H9 (cell line): ENCODE results near the gene AIPL1. TPM values are rescaled to one million over a fixed set of nuclear protein-coding genes. Genes with fewer than 3 reads are reported as not detected.

ENCODE experiments used
- DNase-seq: peaks from one replicate; pipeline ENCODE4 v3.0.0-alpha.2; 2017
- H2AFZ ChIP-seq: one replicate; pipeline ENCODE4 v1.6.1; 2013; ENCODE audit warnings: mild to moderate bottlenecking, low read length, control low read depth, moderate library complexity
- H2AK5ac ChIP-seq: 2 replicates; pipeline ENCODE4 v1.6.1; 2013; ENCODE audit warnings: low read length, control low read depth, mixed read lengths; ENCODE audit not compliant: insufficient read length
- H2BK120ac ChIP-seq: one replicate; pipeline ENCODE4 v1.6.1; 2013; ENCODE audit warnings: low read depth, mild to moderate bottlenecking, low read length, control low read depth, inconsistent platforms; ENCODE audit not compliant: poor library complexity, severe bottlenecking
- H2BK12ac ChIP-seq: 2 replicates; pipeline ENCODE4 v1.6.1; 2013; ENCODE audit warnings: low read length, control low read depth, mixed read lengths, low read depth; ENCODE audit not compliant: insufficient read length
- H2BK15ac ChIP-seq: 2 replicates; pipeline ENCODE4 v1.6.1; 2013; ENCODE audit warnings: low read depth, low read length, control low read depth
- H2BK20ac ChIP-seq: one replicate; pipeline ENCODE4 v1.6.1; 2013; ENCODE audit warnings: low read depth, mild to moderate bottlenecking, low read length, control low read depth, inconsistent platforms; ENCODE audit not compliant: poor library complexity, severe bottlenecking
- H2BK5ac ChIP-seq: 2 replicates; pipeline ENCODE4 v1.6.1; 2013; ENCODE audit warnings: low read length, control low read depth, mixed read lengths; ENCODE audit not compliant: insufficient read length
- H3K14ac ChIP-seq: 2 replicates; pipeline ENCODE4 v1.6.1; 2013; ENCODE audit warnings: low read length, control low read depth; ENCODE audit not compliant: insufficient read depth
- H3K18ac ChIP-seq: 2 replicates; pipeline ENCODE4 v1.6.1; 2013; ENCODE audit warnings: low read depth, mild to moderate bottlenecking, mixed read lengths, low read length, control low read depth; ENCODE audit not compliant: insufficient read length
- H3K23ac ChIP-seq: 2 replicates; pipeline ENCODE4 v1.6.1; 2013; ENCODE audit warnings: low read length, control low read depth, mixed read lengths, low read depth; ENCODE audit not compliant: insufficient read length
- H3K23me2 ChIP-seq: 2 replicates; pipeline ENCODE4 v1.6.1; 2013; ENCODE audit warnings: low read depth, mild to moderate bottlenecking, mixed read lengths, low read length, control low read depth; ENCODE audit not compliant: insufficient read length, poor library complexity, severe bottlenecking
- H3K27ac ChIP-seq: 2 replicates; pipeline ENCODE4 v1.5.1; 2013; ENCODE audit warnings: low read length, control low read depth, mixed read lengths, low read depth; ENCODE audit not compliant: insufficient read length
- H3K27me3 ChIP-seq: 2 replicates; pipeline ENCODE4 v1.6.1; 2013; ENCODE audit warnings: low read length, control low read depth, inconsistent platforms; ENCODE audit not compliant: insufficient read depth
- H3K4ac ChIP-seq: 2 replicates; pipeline ENCODE4 v1.6.1; 2013; ENCODE audit warnings: low read depth, mild to moderate bottlenecking, control low read depth, inconsistent platforms, low read length, moderate library complexity
- H3K4me1 ChIP-seq: 2 replicates; pipeline ENCODE4 v1.6.1; 2013; ENCODE audit warnings: low read length, control low read depth, inconsistent platforms; ENCODE audit not compliant: insufficient read depth
- H3K4me2 ChIP-seq: 2 replicates; pipeline ENCODE4 v1.6.1; 2013; ENCODE audit warnings: low read length, control low read depth, mixed read lengths; ENCODE audit not compliant: insufficient read length, insufficient read depth
- H3K56ac ChIP-seq: 2 replicates; pipeline ENCODE4 v1.6.1; 2013; ENCODE audit warnings: low read depth, mild to moderate bottlenecking, mixed read lengths, low read length, control low read depth; ENCODE audit not compliant: insufficient read length
- H3K79me1 ChIP-seq: 2 replicates; pipeline ENCODE4 v1.6.1; 2013; ENCODE audit warnings: low read depth, mild to moderate bottlenecking, moderate library complexity, low read length, control low read depth, inconsistent platforms; ENCODE audit not compliant: insufficient read depth, poor library complexity, severe bottlenecking
- H3K79me2 ChIP-seq: 2 replicates; pipeline ENCODE4 v1.6.1; 2013; ENCODE audit warnings: low read length, control low read depth, inconsistent platforms; ENCODE audit not compliant: insufficient read depth
- H3K9ac ChIP-seq: 2 replicates; pipeline ENCODE4 v1.6.1; 2013; ENCODE audit warnings: low read length, control low read depth, mixed read lengths; ENCODE audit not compliant: insufficient read length; ENCODE audit errors: extremely low read depth
- H3K9me3 ChIP-seq: one replicate; pipeline ENCODE4 v1.6.1; 2013; ENCODE audit warnings: low read depth, low read length, inconsistent platforms; ENCODE audit not compliant: control insufficient read depth
- H3T11ph ChIP-seq: one replicate; pipeline ENCODE4 v1.6.1; 2013; ENCODE audit warnings: mild to moderate bottlenecking, low read length, control low read depth, inconsistent platforms
- H4K20me1 ChIP-seq: one replicate; pipeline ENCODE4 v1.6.1; 2013; ENCODE audit not compliant: control insufficient read depth, insufficient read length, insufficient read depth
- H4K5ac ChIP-seq: 2 replicates; pipeline ENCODE4 v1.6.1; 2013; ENCODE audit warnings: low read depth, mild to moderate bottlenecking, mixed read lengths, low read length, control low read depth; ENCODE audit not compliant: insufficient read length
- H4K8ac ChIP-seq: replicated peaks from 2 replicates; pipeline ENCODE4 v1.6.1; 2013; ENCODE audit warnings: low read length, control low read depth, mixed read lengths, low read depth; ENCODE audit not compliant: insufficient read length
- H4K91ac ChIP-seq: 2 replicates; pipeline ENCODE4 v1.6.1; 2013; ENCODE audit warnings: low read depth, mild to moderate bottlenecking, moderate library complexity, mixed read lengths, low read length, control low read depth; ENCODE audit not compliant: insufficient read length
- H3K27ac Mint-ChIP-seq, 3 experiments: 2 replicates in 2 of 3; 3 replicates in 1 of 3; pipeline ENCODE4 v1.8.0; 2020 to 2021; ENCODE audit warnings: mixed read lengths in 3 of 3, mild to moderate bottlenecking in 1 of 3, moderate library complexity in 1 of 3
- H3K27me3 Mint-ChIP-seq: 2 replicates; pipeline ENCODE4 v1.8.0; 2021; ENCODE audit warnings: low read depth, mild to moderate bottlenecking, moderate library complexity, mixed read lengths
- H3K36me3 Mint-ChIP-seq, 3 experiments: 2 replicates in 2 of 3; 3 replicates in 1 of 3; pipeline ENCODE4 v1.8.0; 2020 to 2021; ENCODE audit warnings: low read depth in 3 of 3, mixed read lengths in 3 of 3; ENCODE audit not compliant: insufficient read depth in 1 of 3
- H3K4me1 Mint-ChIP-seq, 2 experiments: 2 replicates each; pipeline ENCODE4 v1.8.0; 2020; ENCODE audit warnings: mixed read lengths in 2 of 2
- H3K4me3 Mint-ChIP-seq, 2 experiments: 2 replicates in 1 of 2; 3 replicates in 1 of 2; pipeline ENCODE4 v1.8.0; 2020 to 2021; ENCODE audit warnings: mild to moderate bottlenecking in 2 of 2, mixed read lengths in 2 of 2, moderate library complexity in 1 of 2
- H3K9me3 Mint-ChIP-seq, 2 experiments: 2 replicates in 1 of 2; 3 replicates in 1 of 2; pipeline ENCODE4 v1.8.0; 2020; ENCODE audit warnings: mild to moderate bottlenecking in 2 of 2, mixed read lengths in 2 of 2, moderate library complexity in 1 of 2
- WGBS: extraction: QIAGEN DNeasy Blood & Tissue Kit; methylation state at CpG from one replicate; pipeline ENCODE4 v1.1.7; 2013; ENCODE audit warnings: missing lambda C conversion rate, low lambda C conversion rate, mixed read lengths; ENCODE audit not compliant: insufficient read length; ENCODE audit errors: extremely low coverage; 5-methylcytosine and 5-hydroxymethylcytosine counted together
- total RNA-seq: library from RNA; stranded (reverse); gene quantifications from 2 replicates; pipeline ENCODE4 v1.2.1, GENCODE V29; 2021
- TF ChIP-seq, protein P1 (sequence below): fragments of 200-600 bp; sonication (generic); conservative IDR thresholded peaks from 3 replicates; pipeline ENCODE4 v1.8.0; 2021; ENCODE audit warnings: antibody characterized with exemption, mild to moderate bottlenecking

Gene AIPL1
- total RNA-seq, 1 experiment from 2014 or later = 0.57 TPM

GRCh38 chr17:6408735-6409134 lies 26.2 kb downstream of the AIPL1 start:
- Histone ChIP-seq H3K23me2 (no peaks in the 10 kb centered on the region), H3K4me2 (no peak overlapping the region), H2BK15ac (no peak overlapping the region), H3K79me2 (no peaks in the 10 kb centered on the region), H2BK5ac (no peak overlapping the region), H2BK120ac (no peak overlapping the region), H2AFZ (no peak overlapping the region), H2BK20ac (no peak overlapping the region), H3K27ac (no peak overlapping the region), H3K9ac (no peak overlapping the region), H4K8ac (no peak overlapping the region), H3K14ac (no peak overlapping the region), H2BK12ac (no peak overlapping the region), H3K56ac (no peak overlapping the region), H3K9me3 (no peaks in the 10 kb centered on the region), H4K91ac (no peak overlapping the region), H3K4ac (no peak overlapping the region), H3K23ac (no peak overlapping the region), H2AK5ac (no peak overlapping the region), H4K20me1 (no peaks in the 10 kb centered on the region), H3T11ph (no peak overlapping the region), H3K79me1 (no peaks in the 10 kb centered on the region), H3K18ac (no peak overlapping the region), H3K27me3 (no peaks in the 10 kb centered on the region), H4K5ac (no peak overlapping the region), H3K4me1 (no peaks in the 10 kb centered on the region)
- no peak for DNase-seq
- TF ChIP-seq, protein P1, sequence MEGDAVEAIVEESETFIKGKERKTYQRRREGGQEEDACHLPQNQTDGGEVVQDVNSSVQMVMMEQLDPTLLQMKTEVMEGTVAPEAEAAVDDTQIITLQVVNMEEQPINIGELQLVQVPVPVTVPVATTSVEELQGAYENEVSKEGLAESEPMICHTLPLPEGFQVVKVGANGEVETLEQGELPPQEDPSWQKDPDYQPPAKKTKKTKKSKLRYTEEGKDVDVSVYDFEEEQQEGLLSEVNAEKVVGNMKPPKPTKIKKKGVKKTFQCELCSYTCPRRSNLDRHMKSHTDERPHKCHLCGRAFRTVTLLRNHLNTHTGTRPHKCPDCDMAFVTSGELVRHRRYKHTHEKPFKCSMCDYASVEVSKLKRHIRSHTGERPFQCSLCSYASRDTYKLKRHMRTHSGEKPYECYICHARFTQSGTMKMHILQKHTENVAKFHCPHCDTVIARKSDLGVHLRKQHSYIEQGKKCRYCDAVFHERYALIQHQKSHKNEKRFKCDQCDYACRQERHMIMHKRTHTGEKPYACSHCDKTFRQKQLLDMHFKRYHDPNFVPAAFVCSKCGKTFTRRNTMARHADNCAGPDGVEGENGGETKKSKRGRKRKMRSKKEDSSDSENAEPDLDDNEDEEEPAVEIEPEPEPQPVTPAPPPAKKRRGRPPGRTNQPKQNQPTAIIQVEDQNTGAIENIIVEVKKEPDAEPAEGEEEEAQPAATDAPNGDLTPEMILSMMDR = no peak
- WGBS = no CpG with 5 or more reads among the region's 10 CpGs
- Mint-ChIP-seq H3K4me1 (peaks cover 2 to 7% of the 10 kb centered on the region in 2 experiments; a peak in 2 of 4 replicates), H3K9me3 (no peaks in the 10 kb centered on the region), H3K27ac (no peak overlapping the region), H3K36me3 (no peaks in the 10 kb centered on the region), H3K4me3 (no peak overlapping the region), H3K27me3 (no peaks in the 10 kb centered on the region; the same call in 1 of the 2 replicates)
